AG04450 (cell line): ENCODE data around the gene IFNA14. TPM values are rescaled to one million over a fixed set of nuclear protein-coding genes. Genes with fewer than 3 reads are reported as not detected.

Source experiments
- CTCF ChIA-PET: fragments of 300-600, 350-600 bp; formaldehyde crosslinking; extraction: SDS; loops from one replicate; lab custom pipeline; 2022; ENCODE audit warnings: antibody characterized with exemption, inconsistent platforms; lab: Charles Lee
- POLR2A ChIA-PET: fragments of 350-600 bp; formaldehyde crosslinking; extraction: SDS; loops from one replicate; lab custom pipeline; 2021; ENCODE audit warnings: antibody characterized with exemption, inconsistent platforms; lab: Yijun Ruan, JAX
- DNase-seq: peaks from one replicate; pipeline ENCODE4 v3.0.0-alpha.2; 2011; ENCODE audit warnings: low read depth, low spot score
- H3K27ac ChIP-seq: one replicate; pipeline ENCODE4 v1.5.1; 2012; ENCODE audit warnings: low read depth, low read length, control low read depth
- H3K27me3 ChIP-seq: one replicate; pipeline ENCODE4 v1.6.0; 2012; ENCODE audit warnings: low read length; ENCODE audit not compliant: control insufficient read depth, insufficient read depth
- H3K4me3 ChIP-seq: 2 replicates; pipeline ENCODE4 v1.5.1; 2011; ENCODE audit warnings: mild to moderate bottlenecking, low read depth, low read length, control low read depth
- H3K9me3 ChIP-seq: 2 replicates; pipeline ENCODE4 v1.5.1; 2012; ENCODE audit warnings: low read length; ENCODE audit not compliant: control insufficient read depth, insufficient read depth
- polyA minus RNA-seq: library from RNA; depleted of rRNA, polyadenylated mRNA; stranded (reverse); fragments of >200 nt; gene quantifications from 2 replicates; pipeline ENCODE4 v1.2.3, GENCODE V29; 2011; rRNA and poly(A)+ RNA removed
- polyA plus RNA-seq: library from polyadenylated mRNA; depleted of rRNA; stranded (reverse); fragments of >200 nt; gene quantifications from 2 replicates; pipeline ENCODE4 v1.2.3, GENCODE V29; 2011; rRNA removed
- TF ChIP-seq, protein P1 (sequence below): IDR thresholded peaks from 2 replicates; pipeline ENCODE4 v1.5.1; 2011; ENCODE audit warnings: low read depth, low read length, control low read depth, inconsistent platforms

The IFNA14 gene
- not detected in 2 replicates for polyA plus RNA-seq
- polyA minus RNA-seq: not detected in 2 replicates

- Histone ChIP-seq H3K27me3 (no peaks in the 10 kb centered on the region), H3K9me3 (no peaks in the 10 kb centered on the region), H3K27ac (no peak within 1 kb of the TSS), H3K4me3 (no peak within 1 kb of the TSS)
- ChIA-PET POLR2A (no interaction called here), CTCF (no interaction called here)
- no peak for DNase-seq
- TF ChIP-seq, protein P1, sequence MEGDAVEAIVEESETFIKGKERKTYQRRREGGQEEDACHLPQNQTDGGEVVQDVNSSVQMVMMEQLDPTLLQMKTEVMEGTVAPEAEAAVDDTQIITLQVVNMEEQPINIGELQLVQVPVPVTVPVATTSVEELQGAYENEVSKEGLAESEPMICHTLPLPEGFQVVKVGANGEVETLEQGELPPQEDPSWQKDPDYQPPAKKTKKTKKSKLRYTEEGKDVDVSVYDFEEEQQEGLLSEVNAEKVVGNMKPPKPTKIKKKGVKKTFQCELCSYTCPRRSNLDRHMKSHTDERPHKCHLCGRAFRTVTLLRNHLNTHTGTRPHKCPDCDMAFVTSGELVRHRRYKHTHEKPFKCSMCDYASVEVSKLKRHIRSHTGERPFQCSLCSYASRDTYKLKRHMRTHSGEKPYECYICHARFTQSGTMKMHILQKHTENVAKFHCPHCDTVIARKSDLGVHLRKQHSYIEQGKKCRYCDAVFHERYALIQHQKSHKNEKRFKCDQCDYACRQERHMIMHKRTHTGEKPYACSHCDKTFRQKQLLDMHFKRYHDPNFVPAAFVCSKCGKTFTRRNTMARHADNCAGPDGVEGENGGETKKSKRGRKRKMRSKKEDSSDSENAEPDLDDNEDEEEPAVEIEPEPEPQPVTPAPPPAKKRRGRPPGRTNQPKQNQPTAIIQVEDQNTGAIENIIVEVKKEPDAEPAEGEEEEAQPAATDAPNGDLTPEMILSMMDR: no peak
Measured at GRCh38 chr9:21239911-21240310, at the start of gene IFNA14. IFNA14 (minus strand) TSS chr9:21240005; CDS start chr9:21239935, 70 bp downstream.

DNA sequence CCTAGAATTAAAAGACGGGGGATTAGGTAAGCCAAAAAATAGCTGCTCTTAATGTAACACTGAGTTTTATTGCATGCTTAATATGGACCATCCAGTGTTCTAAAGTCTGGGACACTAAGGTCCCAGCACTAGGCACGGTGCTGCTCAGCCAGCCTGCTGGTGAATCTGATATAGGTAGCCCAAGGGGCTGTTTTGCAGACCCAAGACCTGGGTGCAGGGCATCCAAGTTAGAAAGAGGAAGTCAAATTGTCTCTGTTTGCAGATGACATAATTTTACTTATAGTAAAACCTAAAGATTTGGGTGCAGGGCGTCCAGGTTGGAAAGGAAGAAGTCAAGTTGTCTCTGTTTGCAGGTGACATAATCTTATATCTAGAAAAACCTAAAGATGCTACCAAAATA lies 47.5 kb upstream of the IFNA14 start:
- TF ChIP-seq, protein P1: no peak
- CTCF ChIA-PET: interaction anchor here (0.6 kb wide), 1 partner anchor 31 kb away, joined by 3 read pairs; no protein-coding TSS in a partner anchor
- no peak for DNase-seq

GRCh38 chr9:21286659-21287058 lies 46.9 kb upstream of the IFNA14 start:
- no peak overlapping the region for H3K27ac ChIP-seq
- H3K4me3 ChIP-seq: no peak overlapping the region
- no peak for DNase-seq
- no peaks in the 10 kb centered on the region for H3K9me3 ChIP-seq
- CTCF ChIA-PET: interaction anchor here (1.1 kb wide), 1 partner anchor 147 kb away, joined by 3 read pairs; no protein-coding TSS in a partner anchor
- POLR2A ChIA-PET: no interaction called here
- TF ChIP-seq, protein P1: no peak
- H3K27me3 ChIP-seq: peaks cover 3% of the 10 kb centered on the region

More for the DNA sequence above, 47.5 kb upstream of the IFNA14 start:
- Histone ChIP-seq H3K27ac (no peak overlapping the region), H3K4me3 (no peak overlapping the region), H3K9me3 (no peaks in the 10 kb centered on the region), H3K27me3 (peaks cover 3% of the 10 kb centered on the region)
- POLR2A ChIA-PET: no interaction called here

DNA sequence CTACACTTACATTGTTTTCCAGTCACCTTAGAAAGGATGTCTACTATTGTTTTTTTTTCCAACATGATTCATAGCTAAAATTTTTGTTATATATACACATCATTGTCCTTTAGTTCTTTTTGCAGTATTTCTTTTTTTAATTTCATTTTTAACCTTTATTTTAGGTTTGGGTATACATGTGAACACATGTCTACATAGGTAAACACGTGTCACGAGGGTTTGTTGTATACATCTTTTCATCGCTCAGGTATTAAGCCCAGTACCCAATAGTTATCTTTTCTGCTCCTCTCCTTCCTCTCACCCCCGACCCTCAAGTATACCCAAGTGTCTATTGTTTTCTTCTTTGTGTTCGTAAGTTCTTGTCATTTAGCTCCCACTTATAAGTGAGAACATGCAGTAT lies 46.3 kb upstream of the IFNA14 start:
- ChIA-PET POLR2A (no interaction called here), CTCF (interaction anchor here (1.1 kb wide), 1 partner anchor 148 kb away, joined by 3 read pairs; no protein-coding TSS in a partner anchor)
- Histone ChIP-seq H3K4me3 (no peak overlapping the region), H3K9me3 (no peaks in the 10 kb centered on the region), H3K27me3 (peaks cover 3% of the 10 kb centered on the region), H3K27ac (no peak overlapping the region)
- DNase-seq: no peak
- TF ChIP-seq, protein P1: no peak

GRCh38 chr9:21281275-21281674 lies 41.5 kb upstream of the IFNA14 start:
- H3K27me3 ChIP-seq: peaks cover 2% of the 10 kb centered on the region
- TF ChIP-seq, protein P1: no peak
- ChIA-PET CTCF (no interaction called here), POLR2A (no interaction called here)
- H3K9me3 ChIP-seq: no peaks in the 10 kb centered on the region
- no peak for DNase-seq
- H3K27ac ChIP-seq: no peak overlapping the region
- no peak overlapping the region for H3K4me3 ChIP-seq
